ENCODE data around the gene STEAP4.

The STEAP4 gene

DNA sequence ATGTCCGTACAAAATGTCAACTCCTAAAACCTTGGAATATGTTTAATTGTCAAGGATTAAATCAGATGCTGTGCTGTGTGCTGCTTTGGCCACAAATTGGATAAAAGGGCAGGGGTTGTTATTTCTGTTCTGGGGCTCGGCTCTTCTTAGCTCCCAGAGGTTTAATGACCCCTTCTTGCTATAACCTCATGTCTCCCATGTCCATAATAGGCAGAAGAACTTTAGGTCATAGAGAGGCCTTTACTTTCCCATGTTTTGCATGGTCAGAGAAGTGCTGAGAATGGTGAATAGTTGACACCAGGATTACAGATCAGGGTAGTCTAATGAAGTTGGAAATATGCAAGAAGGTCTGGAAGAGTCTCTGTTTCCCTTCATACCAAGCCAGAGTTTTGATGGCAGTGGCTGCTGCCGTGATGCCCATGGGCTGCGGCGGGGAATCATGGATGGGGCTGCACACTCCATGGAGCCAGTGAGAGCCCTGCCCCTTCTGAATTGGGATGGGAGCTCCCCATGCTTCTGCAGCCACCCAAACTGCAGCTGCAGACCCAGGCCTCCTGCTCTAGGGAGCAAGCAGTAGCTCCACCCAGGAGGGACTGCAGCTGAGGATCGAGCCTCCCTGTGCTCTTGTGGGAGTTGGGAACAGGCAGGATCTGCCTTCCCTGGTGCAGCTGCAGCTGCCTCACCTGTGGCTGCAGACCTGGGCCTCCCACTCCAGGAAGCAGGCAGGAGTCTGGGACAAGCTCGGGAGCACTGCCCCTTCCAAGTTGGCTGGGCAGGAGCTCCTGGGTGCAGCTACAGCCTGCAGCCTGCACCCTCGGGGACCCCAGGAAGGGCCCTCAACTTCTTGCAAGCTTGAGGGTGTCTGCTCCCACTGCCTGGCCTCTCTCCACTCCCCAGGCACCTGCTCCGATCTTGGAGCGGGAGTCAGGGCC is 23.1 kb upstream of the STEAP4 start:
- TF ChIP-seq, protein P1, sequence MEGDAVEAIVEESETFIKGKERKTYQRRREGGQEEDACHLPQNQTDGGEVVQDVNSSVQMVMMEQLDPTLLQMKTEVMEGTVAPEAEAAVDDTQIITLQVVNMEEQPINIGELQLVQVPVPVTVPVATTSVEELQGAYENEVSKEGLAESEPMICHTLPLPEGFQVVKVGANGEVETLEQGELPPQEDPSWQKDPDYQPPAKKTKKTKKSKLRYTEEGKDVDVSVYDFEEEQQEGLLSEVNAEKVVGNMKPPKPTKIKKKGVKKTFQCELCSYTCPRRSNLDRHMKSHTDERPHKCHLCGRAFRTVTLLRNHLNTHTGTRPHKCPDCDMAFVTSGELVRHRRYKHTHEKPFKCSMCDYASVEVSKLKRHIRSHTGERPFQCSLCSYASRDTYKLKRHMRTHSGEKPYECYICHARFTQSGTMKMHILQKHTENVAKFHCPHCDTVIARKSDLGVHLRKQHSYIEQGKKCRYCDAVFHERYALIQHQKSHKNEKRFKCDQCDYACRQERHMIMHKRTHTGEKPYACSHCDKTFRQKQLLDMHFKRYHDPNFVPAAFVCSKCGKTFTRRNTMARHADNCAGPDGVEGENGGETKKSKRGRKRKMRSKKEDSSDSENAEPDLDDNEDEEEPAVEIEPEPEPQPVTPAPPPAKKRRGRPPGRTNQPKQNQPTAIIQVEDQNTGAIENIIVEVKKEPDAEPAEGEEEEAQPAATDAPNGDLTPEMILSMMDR (IDR thresholded peaks at IDR 0.05; ENCODE audit: low read depth, low read length, missing control alignments) = no peak
- H3K4me3 ChIP-seq (ENCODE audit: low read depth, low read length) = no peak overlapping the region
- DNase-seq (ENCODE audit: low read depth) = no peak
- in situ Hi-C loops (cut with HindIII; ENCODE audit: low sequenced_read_pairs) = no loop called here

DNA sequence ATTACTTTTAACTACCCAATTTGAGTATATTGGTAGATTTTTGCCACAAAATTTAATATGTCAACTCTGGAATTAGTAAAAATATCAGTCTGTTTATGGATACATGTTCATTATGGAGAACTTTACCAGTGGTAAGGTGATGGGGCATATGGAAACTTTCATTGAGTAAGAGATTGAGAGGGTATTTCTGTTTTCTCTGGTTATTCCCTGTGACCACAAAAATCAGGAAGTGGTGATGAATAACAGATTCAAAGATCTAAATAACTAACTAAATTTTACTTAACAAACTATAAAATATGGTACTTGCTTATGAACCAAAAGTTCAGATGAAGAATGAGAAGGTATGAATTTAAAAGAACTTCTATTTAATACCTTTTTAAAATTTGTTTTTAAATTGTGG is 22.1 kb upstream of the STEAP4 start:
- DNase-seq (ENCODE audit: low read depth) = no peak
- in situ Hi-C loops (cut with HindIII; ENCODE audit: low sequenced_read_pairs) = no loop called here
- H3K4me3 ChIP-seq (ENCODE audit: low read depth, low read length) = no peak overlapping the region
- TF ChIP-seq, protein P1 (IDR thresholded peaks at IDR 0.05; ENCODE audit: low read depth, low read length, missing control alignments) = no peak

DNA sequence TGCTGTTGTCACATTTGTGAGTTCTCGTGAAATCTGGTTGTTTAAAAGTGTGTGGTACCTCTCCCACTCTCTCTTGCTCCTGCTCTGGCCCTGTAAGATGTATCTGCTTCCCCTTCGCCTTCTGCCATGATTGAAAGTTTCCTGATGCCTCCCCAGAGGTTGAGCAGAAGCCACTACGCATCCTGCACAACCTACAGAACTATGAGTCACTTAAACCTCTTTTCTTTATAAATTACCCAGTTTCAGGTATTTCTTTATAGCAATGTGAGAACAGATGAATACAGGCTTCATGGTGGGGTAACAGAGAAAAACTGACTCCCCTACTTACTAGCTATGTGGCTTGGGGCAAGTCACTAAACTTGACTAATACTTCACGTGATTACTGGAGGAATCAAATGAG is 18.0 kb upstream of the STEAP4 start:
- TF ChIP-seq, protein P1 (IDR thresholded peaks at IDR 0.05; ENCODE audit: low read depth, low read length, missing control alignments) = no peak
- H3K4me3 ChIP-seq (ENCODE audit: low read depth, low read length) = no peak overlapping the region
- in situ Hi-C loops (cut with HindIII; ENCODE audit: low sequenced_read_pairs) = no loop called here
- no peak for DNase-seq (ENCODE audit: low read depth)

DNA sequence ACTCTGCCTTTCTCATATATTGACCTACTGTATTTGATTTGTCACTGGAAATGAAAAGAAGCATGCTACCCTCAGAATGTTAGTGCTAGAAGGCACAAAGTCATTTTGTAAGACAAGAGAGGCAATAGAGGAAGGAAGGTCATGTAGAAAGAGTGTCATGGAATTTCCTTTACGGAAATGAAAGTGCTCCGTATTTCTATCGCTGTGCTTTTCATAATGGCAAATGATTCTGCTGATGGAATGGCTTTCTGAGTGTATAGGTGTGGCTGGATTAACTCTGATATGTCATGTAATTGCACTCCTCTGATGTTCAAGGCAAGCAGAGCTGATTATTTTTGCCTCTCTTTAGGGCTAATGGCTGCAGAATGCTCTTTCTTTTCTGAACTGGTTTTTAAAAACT is 15.5 kb upstream of the STEAP4 start:
- no peak for DNase-seq (ENCODE audit: low read depth)
- no peak overlapping the region for H3K4me3 ChIP-seq (ENCODE audit: low read depth, low read length)
- in situ Hi-C loops (cut with HindIII; ENCODE audit: low sequenced_read_pairs) = no loop called here

DNA sequence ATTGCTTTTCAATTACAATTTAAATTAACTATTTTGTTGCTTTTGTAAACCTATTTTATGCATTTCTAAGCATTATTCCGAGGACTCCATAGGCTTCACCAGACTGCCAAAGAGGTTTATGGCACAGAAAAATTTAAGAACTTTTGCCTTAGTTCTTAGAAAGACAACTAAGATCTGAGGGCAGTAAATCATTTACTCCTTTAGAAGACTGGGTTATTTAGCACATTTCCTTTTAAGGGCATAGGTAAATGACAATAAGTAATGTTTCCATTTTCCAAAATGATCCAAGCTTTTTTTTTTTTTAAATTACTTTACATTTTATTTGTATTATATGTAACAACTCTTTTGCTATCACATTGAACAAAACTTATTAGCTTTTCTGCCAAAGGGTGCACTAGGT is 15.0 kb upstream of the STEAP4 start:
- no peak overlapping the region for H3K4me3 ChIP-seq (ENCODE audit: low read depth, low read length)
- no peak for DNase-seq (ENCODE audit: low read depth)
- TF ChIP-seq, protein P1 (IDR thresholded peaks at IDR 0.05; ENCODE audit: low read depth, low read length, missing control alignments) = no peak
- in situ Hi-C loops (cut with HindIII; ENCODE audit: low sequenced_read_pairs) = no loop called here

More for the DNA sequence above, 15.5 kb upstream of the STEAP4 start:
- TF ChIP-seq, protein P1 (IDR thresholded peaks at IDR 0.05; ENCODE audit: low read depth, low read length, missing control alignments) = no peak

DNA sequence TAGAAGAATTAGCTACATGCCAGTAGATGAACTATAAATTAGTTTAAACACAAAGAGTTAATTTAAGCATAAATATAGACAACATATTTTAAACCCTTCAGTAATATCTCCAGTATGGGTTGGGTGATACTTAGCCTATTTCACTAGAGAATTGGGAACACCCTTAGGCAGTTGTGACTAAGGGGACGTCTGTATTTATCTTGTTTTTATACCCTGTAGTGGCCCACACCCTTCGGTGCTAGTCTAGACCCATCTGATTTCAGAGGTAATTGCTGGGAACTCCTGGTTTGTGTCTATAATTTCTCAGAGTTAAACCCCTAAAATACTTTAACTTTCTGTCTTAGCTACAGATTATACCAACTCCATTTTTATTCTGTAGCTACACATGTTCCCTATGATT is 11.5 kb upstream of the STEAP4 start:
- H3K4me3 ChIP-seq (ENCODE audit: low read depth, low read length) = no peak overlapping the region
- in situ Hi-C loops (cut with HindIII; ENCODE audit: low sequenced_read_pairs) = no loop called here
- TF ChIP-seq, protein P1 (IDR thresholded peaks at IDR 0.05; ENCODE audit: low read depth, low read length, missing control alignments) = no peak
- no peak for DNase-seq (ENCODE audit: low read depth)
